GM06990 (cell line): ENCODE data around the gene TSC22D3.

ENCODE experiments used
- DNase-seq: peaks from one replicate; pipeline ENCODE4 v3.0.0-alpha.2; 2011; ENCODE audit not compliant: insufficient read length; ENCODE audit errors: extremely low read depth
- H3K27me3 ChIP-seq: replicated peaks from 2 replicates; pipeline ENCODE4 v1.6.0; 2011; ENCODE audit warnings: low read length; ENCODE audit not compliant: control insufficient read depth, insufficient read depth
- H3K36me3 ChIP-seq: 2 replicates; pipeline ENCODE4 v1.5.1; 2011; ENCODE audit warnings: low read length; ENCODE audit not compliant: control insufficient read depth, insufficient read depth
- H3K4me3 ChIP-seq: replicated peaks from 2 replicates; pipeline ENCODE4 v1.5.1; 2011; ENCODE audit warnings: low read depth, mild to moderate bottlenecking, control low read depth, low read length
- CTCF ChIP-seq: IDR thresholded peaks from 2 replicates; pipeline ENCODE4 v1.5.1; 2011; ENCODE audit warnings: low read length, control low read depth, mild to moderate bottlenecking, inconsistent platforms; ENCODE audit not compliant: insufficient read depth, poor library complexity, severe bottlenecking

The TSC22D3 gene

DNA sequence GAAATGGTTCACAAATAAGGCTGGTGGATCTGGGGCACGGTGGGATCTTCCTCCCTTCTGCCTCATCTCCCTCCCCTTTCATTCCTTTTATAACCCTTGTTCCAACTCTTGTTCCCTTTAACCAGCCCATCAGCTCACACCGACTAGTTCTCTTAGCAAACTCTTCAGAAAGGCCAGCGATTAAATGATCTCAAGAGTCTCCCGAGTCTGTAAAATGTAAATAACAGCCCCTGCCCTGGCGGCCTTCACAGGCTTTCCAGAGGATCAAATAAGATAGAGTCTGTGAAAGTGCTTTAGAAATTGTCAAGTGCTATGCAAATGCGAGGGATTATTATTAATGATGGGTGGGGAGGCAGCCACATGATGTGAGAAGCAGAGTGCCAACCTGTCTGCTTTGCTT lies 27.1 kb downstream of the TSC22D3 start:
- H3K27me3 ChIP-seq = no peaks in the 10 kb centered on the region; the same call in 1 of the 2 replicates
- no peaks in the 10 kb centered on the region for H3K36me3 ChIP-seq
- H3K4me3 ChIP-seq = no peak overlapping the region
- DNase-seq = no peak
- TF ChIP-seq CTCF = no peak

GRCh38 chrX:107747596-107748161 lies 27.9 kb downstream of the TSC22D3 start:
- no peaks in the 10 kb centered on the region for H3K36me3 ChIP-seq
- TF ChIP-seq CTCF = no peak
- DNase-seq = no peak
- H3K27me3 ChIP-seq = no peaks in the 10 kb centered on the region; the same call in none of the 2 replicates
- no peak overlapping the region for H3K4me3 ChIP-seq

- no peaks in the 10 kb centered on the region; the same call in none of the 2 replicates for H3K27me3 ChIP-seq
- no peak for DNase-seq
Measured at GRCh38 chrX:107744868-107745267, 30.7 kb downstream of the TSC22D3 start.

GRCh38 chrX:107743995-107744394 lies 31.6 kb downstream of the TSC22D3 start:
- H3K4me3 ChIP-seq = no peak overlapping the region
- no peaks in the 10 kb centered on the region; the same call in none of the 2 replicates for H3K27me3 ChIP-seq
- DNase-seq = no peak
- no peak for TF ChIP-seq CTCF
- H3K36me3 ChIP-seq = no peaks in the 10 kb centered on the region

More at GRCh38 chrX:107744868-107745267, 30.7 kb downstream of the TSC22D3 start:
- H3K36me3 ChIP-seq = no peaks in the 10 kb centered on the region
- no peak for TF ChIP-seq CTCF
- no peak overlapping the region for H3K4me3 ChIP-seq

- TF ChIP-seq CTCF = no peak
- Histone ChIP-seq H3K36me3 (no peaks in the 10 kb centered on the region), H3K4me3 (no peak overlapping the region), H3K27me3 (no peaks in the 10 kb centered on the region; the same call in none of the 2 replicates)
- DNase-seq = no peak
Measured at GRCh38 chrX:107742700-107743191, 32.8 kb downstream of the TSC22D3 start.
